ENCODE data around the gene ZNF716. TPM values are rescaled to one million over a fixed set of nuclear protein-coding genes. Genes with fewer than 3 reads are reported as not detected.
A peak's percentile ranks its signal among the peaks of the same experiment; 100 is the strongest.

ZNF716 gene
- total and polyA plus RNA-seq, 10 donors: not detected

- Histone ChIP-seq H3K27ac (no peak overlapping the region), H3K4me1 (no peaks in the 10 kb centered on the region), H3K27me3 (replicated peaks in 1 of 7) (no peaks in the 10 kb centered on the region), H3K36me3 (no peaks in the 10 kb centered on the region), H3K4me3 (no peak overlapping the region), H3K9me3 (peaks cover 0 to 65% (median 42%) of the 10 kb centered on the region in 8 donors)
- peak; percentile 43 for DNase-seq
- TF ChIP-seq POLR2A (IDR thresholded peaks at IDR 0.05) (no peak), POLR2AphosphoS5 (IDR thresholded peaks at IDR 0.05) (no peak)
- intact Hi-C loops (cut with DNase I; ENCODE audit: low total_unique reads): no loop called here
- 49 to 51% (median 50%) methylated on average over 3 of the region's 3 CpGs; no CpG with 5 or more reads in 1 of the 5 donors for WGBS, 5 donors
These were observed 32.2 kb upstream of the ZNF716 start for GRCh38 chr7:57417736-57418135.

DNA sequence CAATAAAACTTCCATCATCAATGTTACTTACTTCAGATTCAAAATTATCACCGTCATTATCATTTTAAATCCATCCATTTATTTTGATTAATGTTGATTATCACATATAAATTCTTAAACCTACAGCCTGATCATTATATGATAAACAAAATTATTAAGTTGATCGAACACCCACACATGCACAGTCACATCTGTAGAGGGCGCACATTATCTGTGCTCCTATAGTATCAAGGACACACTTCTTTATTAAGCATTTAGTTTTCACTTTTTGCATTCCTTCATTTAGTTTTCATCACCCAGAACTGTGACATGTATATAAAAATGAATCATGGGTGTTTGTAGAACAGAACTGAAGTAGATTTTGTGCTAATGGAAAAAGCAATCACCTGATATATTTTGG, 26.2 kb upstream of the ZNF716 start:
- no peak for DNase-seq
- no peaks in the 10 kb centered on the region for H3K36me3 ChIP-seq
- 52 to 59% (median 55%) methylated on average over 3 of the region's 3 CpGs for WGBS, 5 donors
- TF ChIP-seq POLR2A (IDR thresholded peaks at IDR 0.05): no peak
- no peak for TF ChIP-seq POLR2AphosphoS5 (IDR thresholded peaks at IDR 0.05)
- no peak for TF ChIP-seq CTCF (IDR thresholded peaks at IDR 0.05 in 8 of 11, conservative IDR thresholded peaks at IDR 0.05 in 3 of 11)
- intact Hi-C loops (cut with DNase I; ENCODE audit: low total_unique reads): no loop called here
- no peaks in the 10 kb centered on the region for H3K4me1 ChIP-seq
- H3K4me3 ChIP-seq: no peak overlapping the region
- peaks cover 0 to 58% (median 40%) of the 10 kb centered on the region in 8 donors for H3K9me3 ChIP-seq
- no peak overlapping the region for H3K27ac ChIP-seq
- peaks cover 0 to 7% (median 0%) of the 10 kb centered on the region in 7 donors for H3K27me3 ChIP-seq (replicated peaks in 1 of 7)

DNA sequence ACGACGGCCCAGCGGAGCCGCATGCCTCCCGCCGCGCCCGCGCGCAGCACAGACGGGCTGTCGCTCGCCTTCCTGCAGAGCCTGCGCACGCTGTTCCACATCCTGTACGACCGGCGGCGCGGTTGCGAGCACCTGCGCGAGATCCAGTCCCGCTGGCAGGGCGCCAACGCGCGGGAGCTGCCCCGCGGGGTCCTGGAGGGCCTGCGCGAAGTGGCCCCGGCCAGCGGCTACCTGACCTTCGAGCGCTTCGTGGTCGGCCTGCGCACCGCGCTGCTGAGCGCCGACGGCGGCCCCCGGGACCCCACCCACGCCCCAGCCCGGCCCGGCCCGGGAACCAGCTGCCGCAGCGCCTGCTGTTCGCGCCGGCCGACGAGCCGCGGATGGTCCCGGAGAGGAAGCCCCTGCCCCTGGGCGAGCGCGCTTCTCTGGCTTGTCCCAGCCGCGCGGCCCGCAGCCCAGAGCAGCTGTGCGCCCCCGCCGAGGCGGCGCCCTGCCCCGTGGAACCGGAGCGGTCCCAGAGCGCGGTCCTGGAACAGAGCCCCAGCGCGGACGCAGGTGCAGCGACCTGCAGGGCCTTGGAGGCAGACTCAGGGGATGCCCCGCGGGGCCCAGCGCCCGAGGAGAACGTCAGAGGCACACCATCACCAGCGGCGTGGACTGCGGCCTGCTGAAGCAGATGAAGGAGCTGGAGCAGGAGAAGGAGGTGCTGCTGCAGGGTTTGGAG, 25.3 kb upstream of the ZNF716 start:
- Histone ChIP-seq H3K9me3 (peaks cover 0 to 57% (median 40%) of the 10 kb centered on the region in 8 donors), H3K27ac (no peak overlapping the region), H3K4me3 (no peak overlapping the region), H3K4me1 (no peaks in the 10 kb centered on the region), H3K27me3 (replicated peaks in 1 of 7) (peaks cover 0 to 7% (median 0%) of the 10 kb centered on the region in 7 donors), H3K36me3 (no peaks in the 10 kb centered on the region)
- intact Hi-C loops (cut with DNase I; ENCODE audit: low total_unique reads): no loop called here
- 52 to 65% (median 59%) methylated on average over 21 to 89 of the region's 89 CpGs for WGBS, 5 donors
- DNase-seq: no peak
- no peak for TF ChIP-seq POLR2A (IDR thresholded peaks at IDR 0.05)
- no peak for TF ChIP-seq CTCF (IDR thresholded peaks at IDR 0.05 in 8 of 11, conservative IDR thresholded peaks at IDR 0.05 in 3 of 11)
- no peak for TF ChIP-seq POLR2AphosphoS5 (IDR thresholded peaks at IDR 0.05)

- no peak for DNase-seq
These were observed 24.6 kb upstream of the ZNF716 start for GRCh38 chr7:57425239-57425944.

More at GRCh38 chr7:57425239-57425944, 24.6 kb upstream of the ZNF716 start:
- Histone ChIP-seq H3K4me3 (no peak overlapping the region), H3K4me1 (no peaks in the 10 kb centered on the region), H3K9me3 (peaks cover 0 to 59% (median 40%) of the 10 kb centered on the region in 8 donors), H3K27me3 (replicated peaks in 1 of 7) (peaks cover 0 to 7% (median 0%) of the 10 kb centered on the region in 7 donors), H3K27ac (no peak overlapping the region), H3K36me3 (no peaks in the 10 kb centered on the region)
- TF ChIP-seq CTCF (IDR thresholded peaks at IDR 0.05 in 8 of 11, conservative IDR thresholded peaks at IDR 0.05 in 3 of 11) (no peak), POLR2AphosphoS5 (IDR thresholded peaks at IDR 0.05) (no peak), POLR2A (IDR thresholded peaks at IDR 0.05) (no peak)
- WGBS, 5 donors: 70 to 75% (median 71%) methylated on average over 16 to 39 of the region's 39 CpGs
- intact Hi-C loops (cut with DNase I; ENCODE audit: low total_unique reads): no loop called here
